GM19438 (cell line): ENCODE measurements around the gene STX1B.
"Not testable (repeated sequence)": the region's sequence is repeated elsewhere in the genome, so short reads cannot be mapped to it uniquely, and the experiment has no call there.

Experiments
- ATAC-seq: cut with Tn5 transposase; IDR thresholded peaks from one replicate; pipeline ENCODE4 v1.9.1; 2021; ENCODE audit warnings: low read depth; ENCODE audit not compliant: unreplicated experiment

STX1B gene

GRCh38 chr16:31016018-31016417 is 5.6 kb upstream of the STX1B start:
- ATAC-seq: no peak

DNA sequence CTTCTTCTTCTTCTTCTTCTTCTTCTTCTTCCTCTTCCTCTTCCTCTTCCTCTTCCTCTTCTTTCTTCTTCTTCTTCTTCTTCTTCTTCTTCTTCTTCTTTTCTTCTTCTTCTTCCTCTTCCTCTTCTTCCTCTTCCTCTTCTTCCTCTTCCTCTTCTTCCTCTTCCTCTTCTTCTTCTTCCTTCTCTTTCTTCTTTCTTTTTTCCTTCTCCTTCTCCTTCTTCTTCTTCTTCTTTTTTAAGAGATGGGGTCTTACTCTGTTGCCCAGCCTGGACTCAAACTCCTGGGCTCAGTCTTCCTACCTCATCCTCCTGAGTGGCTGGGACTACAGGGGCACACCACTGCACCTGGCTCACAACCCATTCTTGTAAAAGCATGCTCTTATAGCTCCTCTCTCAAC is 2.9 kb upstream of the STX1B start:
- not testable (repeated sequence) for ATAC-seq

DNA sequence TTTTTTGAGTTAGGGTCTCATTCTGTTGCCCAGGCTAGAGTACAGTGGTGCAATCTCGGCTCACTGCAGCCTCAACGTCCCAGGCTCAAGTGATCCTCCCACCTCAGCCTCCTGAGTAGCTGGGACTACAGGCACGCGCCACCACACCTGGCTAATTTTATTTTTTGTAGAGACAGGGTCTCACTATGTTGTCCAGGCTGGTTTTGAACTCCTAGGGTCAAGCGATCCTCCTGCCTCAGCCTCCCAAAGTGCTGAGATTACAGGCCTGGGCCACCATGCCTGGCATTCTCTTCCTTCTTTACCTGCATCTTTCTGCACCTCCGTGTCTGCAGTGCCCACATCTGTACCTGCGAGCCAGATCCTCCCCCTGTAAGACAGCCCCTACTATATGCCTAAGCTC is 1.4 kb upstream of the STX1B start:
- not testable (repeated sequence) for ATAC-seq

DNA sequence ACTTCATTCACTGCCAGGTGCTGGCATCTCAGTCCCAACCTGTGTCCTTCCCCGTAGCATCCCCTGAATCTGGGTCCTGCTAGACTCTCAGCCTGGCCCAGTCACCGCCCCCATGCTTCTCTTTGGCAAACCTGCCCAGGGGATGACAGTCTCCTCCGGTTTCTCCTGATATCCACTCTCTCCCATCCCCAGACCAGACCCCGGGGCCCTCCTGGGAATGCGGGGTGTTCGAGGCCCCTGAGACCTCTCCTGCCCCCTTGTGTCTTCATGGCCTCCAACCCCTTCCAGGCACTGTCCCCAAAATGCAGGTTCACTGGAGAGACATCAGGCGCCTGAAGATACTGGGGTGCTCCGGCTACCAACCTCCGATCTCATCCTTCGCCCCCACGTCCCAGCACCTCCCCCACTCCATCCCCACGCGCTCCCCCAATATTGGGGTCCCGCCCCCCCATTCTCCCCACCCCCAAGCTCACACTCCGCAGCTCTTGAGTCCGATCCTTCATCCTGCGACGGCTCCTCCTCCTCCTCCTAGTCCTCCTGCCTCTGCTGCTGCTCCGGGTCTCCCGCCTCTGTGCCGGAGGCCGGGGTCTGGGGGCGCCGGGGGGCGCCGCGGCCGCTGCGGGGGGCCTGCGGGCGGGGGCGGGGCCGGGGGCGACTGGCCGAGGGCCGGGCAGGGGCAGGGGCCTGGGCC is 399 bp downstream of the STX1B start:
- ATAC-seq: no peak

GRCh38 chr16:31009120-31009519 is 1.3 kb downstream of the STX1B start:
- ATAC-seq: no peak

- no peak for ATAC-seq
Measured at GRCh38 chr16:31008551-31008950, 1.9 kb downstream of the STX1B start.

DNA sequence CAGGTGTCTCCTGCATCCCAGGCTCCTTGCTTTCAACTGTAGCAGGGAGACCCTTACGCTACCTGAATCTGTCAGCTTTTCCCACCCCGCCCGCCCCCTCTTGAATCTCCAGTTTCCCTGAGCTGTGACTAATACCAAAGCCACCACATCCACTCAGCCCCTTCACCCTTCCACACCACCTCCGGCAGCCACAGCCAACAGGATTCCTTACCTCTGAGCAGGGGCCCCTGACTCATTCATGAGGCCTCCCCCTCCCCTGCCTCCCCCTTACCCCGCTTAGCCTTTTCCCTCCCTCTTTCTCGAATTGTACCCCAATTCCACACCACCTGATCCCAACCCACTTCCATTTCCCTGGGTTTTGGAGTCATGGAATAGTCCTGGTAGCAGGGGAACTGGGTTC is 2.3 kb downstream of the STX1B start:
- no peak for ATAC-seq

GRCh38 chr16:31007684-31008083 is 2.8 kb downstream of the STX1B start:
- ATAC-seq: no peak

DNA sequence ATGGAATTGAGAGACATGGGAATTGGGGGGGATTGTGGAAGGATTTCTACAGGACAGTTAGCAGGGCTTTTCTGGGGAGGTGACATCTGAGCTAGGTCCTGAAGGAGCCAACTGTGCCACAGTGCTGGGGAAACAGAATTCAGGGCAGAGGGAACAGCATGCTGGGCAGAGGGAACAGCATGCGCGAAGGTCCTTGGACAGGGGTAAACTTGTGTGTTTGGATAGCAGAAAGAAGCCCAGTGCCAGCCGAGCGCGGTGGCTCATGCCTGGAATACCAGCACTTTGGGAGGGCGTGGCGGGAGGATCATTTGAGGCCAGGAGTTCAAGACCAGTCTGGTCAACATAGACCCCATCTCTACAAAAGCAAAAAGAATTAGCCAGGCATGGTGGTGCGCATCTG is 3.8 kb downstream of the STX1B start:
- no peak for ATAC-seq

GRCh38 chr16:31006086-31006385 is 4.4 kb downstream of the STX1B start:
- ATAC-seq: no peak

GRCh38 chr16:31005350-31006085 is 4.9 kb downstream of the STX1B start:
- no peak for ATAC-seq

- ATAC-seq: no peak
Measured at GRCh38 chr16:31004658-31005057, 5.8 kb downstream of the STX1B start.

DNA sequence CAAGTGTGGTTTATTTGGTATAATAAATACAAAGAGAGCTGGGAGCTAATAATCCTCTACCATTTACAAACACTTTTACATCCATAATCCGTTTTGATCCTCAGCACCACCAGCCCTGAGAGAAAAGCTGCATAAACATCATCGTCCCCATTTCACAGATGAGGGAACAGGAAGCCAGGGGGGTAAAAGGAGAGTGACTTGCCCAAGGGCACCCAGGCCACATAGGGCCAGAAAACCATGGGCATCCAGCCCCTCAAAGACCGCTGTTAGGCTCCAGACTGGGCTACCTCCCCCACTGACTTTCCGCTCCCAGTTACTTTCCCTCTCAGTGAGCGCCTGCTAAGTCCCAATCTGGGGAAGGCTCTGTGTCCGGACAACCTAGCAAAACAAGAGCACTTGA is 6.7 kb downstream of the STX1B start:
- no peak for ATAC-seq

- no peak for ATAC-seq
Measured at GRCh38 chr16:31002862-31003341, 7.5 kb downstream of the STX1B start.

- ATAC-seq: no peak
Measured at GRCh38 chr16:31002250-31002700, 8.2 kb downstream of the STX1B start.

GRCh38 chr16:31001507-31002249 is 8.8 kb downstream of the STX1B start:
- ATAC-seq: no peak

DNA sequence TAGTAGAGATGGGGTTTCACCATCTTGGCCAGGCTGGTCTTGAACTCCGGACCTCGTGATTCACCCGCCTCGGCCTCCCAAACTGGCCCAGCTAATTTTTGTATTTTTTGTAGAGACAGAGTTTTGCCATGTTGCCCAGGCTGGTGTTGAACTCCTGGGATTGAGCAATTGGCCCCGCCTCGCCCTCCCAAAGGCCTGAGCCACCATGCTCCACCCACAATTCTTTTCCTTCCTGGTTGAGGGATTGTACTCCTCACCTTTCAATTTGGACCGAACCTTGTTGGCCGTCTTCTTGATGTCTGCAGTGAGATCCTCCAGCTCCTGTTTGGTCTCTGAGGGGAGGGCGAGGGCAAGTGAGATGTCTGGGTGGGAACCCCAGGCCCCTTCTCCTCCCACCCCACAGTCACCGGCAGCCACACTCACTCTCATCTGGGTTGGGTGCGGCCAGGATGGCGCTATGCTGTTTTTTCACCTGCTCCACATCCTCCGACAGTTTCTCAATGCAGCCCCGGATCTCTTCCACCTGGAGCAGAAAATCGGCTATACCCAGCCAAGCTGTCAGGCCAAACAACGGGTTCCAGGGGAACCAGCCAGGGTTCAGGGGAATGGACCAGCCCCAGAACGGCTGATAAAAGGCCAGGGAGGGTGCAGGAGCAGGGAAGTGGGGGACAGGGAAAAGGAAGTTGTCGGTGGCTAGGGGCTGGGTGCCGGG is 9.6 kb downstream of the STX1B start:
- ATAC-seq: no peak

GRCh38 chr16:30998852-30999761 is 11.3 kb downstream of the STX1B start:
- ATAC-seq: no peak

GRCh38 chr16:30997725-30998711 is 12.4 kb downstream of the STX1B start:
- no peak for ATAC-seq
